Nephron progenitor cell (in vitro differentiated cells): ENCODE data around the gene HIPK1.
"Not testable (repeated sequence)": the region's sequence is repeated elsewhere in the genome, so short reads cannot be mapped to it uniquely, and the experiment has no call there.

Experiments used
- DNase-seq: peaks from one replicate; pipeline ENCODE4 v3.0.0; 2021
- H3K27ac Mint-ChIP-seq: 2 replicates; pipeline ENCODE4 v1.8.0; 2021; ENCODE audit warnings: mild to moderate bottlenecking, moderate library complexity, mixed read lengths
- H3K27me3 Mint-ChIP-seq: 2 replicates; pipeline ENCODE4 v1.8.0; 2021; ENCODE audit warnings: mild to moderate bottlenecking, low read depth, mixed read lengths; ENCODE audit not compliant: poor library complexity
- H3K36me3 Mint-ChIP-seq: 2 replicates; pipeline ENCODE4 v1.8.0; 2021; ENCODE audit warnings: low read depth, mixed read lengths
- H3K4me1 Mint-ChIP-seq: 2 replicates; pipeline ENCODE4 v1.8.0; 2021; ENCODE audit warnings: mixed read lengths
- H3K4me3 Mint-ChIP-seq: 2 replicates; pipeline ENCODE4 v1.8.0; 2021; ENCODE audit warnings: mild to moderate bottlenecking, moderate library complexity, mixed read lengths
- H3K9me3 Mint-ChIP-seq: 2 replicates; pipeline ENCODE4 v1.8.0; 2021; ENCODE audit warnings: mild to moderate bottlenecking, moderate library complexity, mixed read lengths
- CTCF ChIP-seq: fragments of 200-600 bp; sonication (generic); IDR thresholded peaks from 2 replicates; pipeline ENCODE4 v1.5.0; 2021; ENCODE audit warnings: antibody characterized with exemption

HIPK1 gene

DNA sequence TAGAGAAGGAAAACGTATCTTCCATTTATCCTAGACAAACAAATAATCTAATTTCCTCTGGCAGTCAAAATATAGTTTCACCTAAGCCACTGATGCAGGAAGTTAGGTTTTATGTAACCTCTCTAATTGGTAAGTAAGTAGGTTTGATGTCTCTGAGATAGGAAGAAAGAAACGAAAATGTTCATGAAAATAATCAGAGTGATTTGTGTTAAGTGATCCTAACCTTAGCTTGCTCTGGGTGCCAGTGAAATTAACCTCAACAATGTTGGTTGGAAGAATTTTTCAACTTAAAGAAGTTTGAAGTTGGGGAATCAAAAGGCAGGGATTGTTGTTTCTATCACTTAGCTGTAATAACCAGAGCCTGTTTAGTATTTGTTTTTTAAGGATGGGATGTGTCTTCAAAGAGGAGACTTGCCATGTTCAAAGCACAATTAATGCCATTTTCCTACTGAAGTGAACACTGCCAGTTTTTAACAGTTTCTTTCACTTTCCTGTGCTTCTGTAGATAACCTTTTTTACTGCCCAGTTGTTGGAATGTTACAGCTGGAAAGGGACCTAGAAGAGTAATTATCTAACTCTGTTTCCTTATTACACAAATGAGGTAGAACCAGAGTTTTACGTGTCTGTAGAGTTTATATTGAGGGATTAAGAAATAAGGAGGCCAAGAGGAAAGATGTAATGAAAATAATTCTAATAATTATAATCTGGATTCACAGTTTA is 18.4 kb downstream of the HIPK1 start:
- Mint-ChIP-seq H3K27me3 (no peaks in the 10 kb centered on the region), H3K9me3 (peaks cover 17% of the 10 kb centered on the region), H3K36me3 (peaks cover 34% of the 10 kb centered on the region), H3K4me3 (no peak overlapping the region), H3K4me1 (peaks cover 30% of the 10 kb centered on the region), H3K27ac (peak overlapping the region; percentile 70)
- DNase-seq: no peak
- no peak for TF ChIP-seq CTCF

DNA sequence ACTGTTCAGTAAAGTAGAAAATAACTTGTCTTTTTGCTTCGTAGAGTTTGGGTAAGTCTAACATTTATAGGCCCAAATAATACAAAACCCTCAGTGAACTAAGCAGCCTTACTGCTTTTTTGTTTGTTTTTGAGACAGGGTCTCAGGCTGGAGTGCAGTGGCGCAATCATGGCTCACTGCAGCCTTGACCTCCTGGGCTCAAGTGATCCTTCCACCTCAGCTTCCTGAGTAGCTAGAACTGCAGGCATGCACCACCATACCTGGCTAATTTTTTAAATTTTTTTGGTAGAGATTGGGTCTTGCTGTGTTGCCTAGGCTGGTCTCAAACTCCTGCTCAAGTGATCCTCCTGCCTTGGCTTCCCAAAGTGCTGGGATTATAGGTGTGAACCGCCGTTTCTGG is 19.0 kb downstream of the HIPK1 start:
- peaks cover 30% of the 10 kb centered on the region for H3K4me1 Mint-ChIP-seq
- DNase-seq, H3K4me3 Mint-ChIP-seq, H3K27me3 Mint-ChIP-seq: not testable (repeated sequence)
- H3K27ac Mint-ChIP-seq: peak overlapping the region; percentile 84
- peaks cover 16% of the 10 kb centered on the region for H3K9me3 Mint-ChIP-seq
- peaks cover 32% of the 10 kb centered on the region for H3K36me3 Mint-ChIP-seq

DNA sequence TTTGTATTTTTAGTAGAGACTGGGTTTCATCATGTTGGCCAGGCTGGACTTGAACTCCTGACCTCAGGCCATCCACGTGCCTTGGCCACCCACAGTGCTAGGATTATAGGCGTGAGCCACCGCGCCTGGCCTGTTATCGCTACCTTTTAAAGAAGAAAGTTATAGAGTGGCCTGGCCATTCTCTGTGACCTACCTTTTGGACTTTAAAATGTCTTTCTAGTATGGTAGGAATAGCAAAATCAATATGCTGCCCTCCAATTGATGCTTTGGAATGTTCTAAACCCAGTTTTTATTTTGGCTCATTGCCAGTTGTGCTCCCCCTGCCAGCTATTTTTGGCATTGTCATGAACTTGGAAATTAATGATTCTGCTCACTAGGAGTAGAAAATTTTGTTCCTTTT is 19.9 kb downstream of the HIPK1 start:
- Mint-ChIP-seq H3K36me3 (peaks cover 32% of the 10 kb centered on the region), H3K4me1 (peaks cover 30% of the 10 kb centered on the region), H3K27me3 (no peaks in the 10 kb centered on the region), H3K9me3 (peaks cover 13% of the 10 kb centered on the region), H3K4me3 (no peak overlapping the region), H3K27ac (no peak overlapping the region)
- peak; percentile 12 for TF ChIP-seq CTCF
- DNase-seq: no peak

DNA sequence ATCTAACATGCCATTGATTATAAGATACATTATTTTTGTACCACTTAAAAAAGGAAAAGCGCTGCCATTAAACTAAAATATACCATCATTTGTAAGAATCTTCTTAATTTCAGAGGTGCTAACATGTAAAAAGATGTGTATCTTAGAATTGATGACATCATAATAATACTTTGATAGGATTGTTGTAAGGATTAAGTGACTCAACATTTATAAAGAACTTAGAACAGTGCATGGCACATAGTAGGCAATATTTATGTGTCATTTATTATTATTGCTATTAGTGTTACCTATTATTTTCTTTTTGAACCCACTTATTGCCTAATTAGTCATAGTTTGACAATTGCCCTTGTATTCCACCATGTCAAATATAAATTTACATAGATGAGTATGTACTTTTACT is 21.8 kb downstream of the HIPK1 start:
- no peak for TF ChIP-seq CTCF
- H3K4me3 Mint-ChIP-seq: no peak overlapping the region

GRCh38 chr1:113951719-113952118 is 22.6 kb downstream of the HIPK1 start:
- H3K4me3 Mint-ChIP-seq: no peak overlapping the region
- peaks cover 28% of the 10 kb centered on the region for H3K36me3 Mint-ChIP-seq
- H3K27me3 Mint-ChIP-seq: no peaks in the 10 kb centered on the region
- H3K9me3 Mint-ChIP-seq: no peaks in the 10 kb centered on the region
- DNase-seq: no peak
- H3K4me1 Mint-ChIP-seq: peaks cover 20% of the 10 kb centered on the region
- no peak overlapping the region for H3K27ac Mint-ChIP-seq
- no peak for TF ChIP-seq CTCF

More for the DNA sequence above, 21.8 kb downstream of the HIPK1 start:
- Mint-ChIP-seq H3K4me1 (peaks cover 28% of the 10 kb centered on the region), H3K27me3 (no peaks in the 10 kb centered on the region), H3K36me3 (peaks cover 28% of the 10 kb centered on the region), H3K27ac (no peak overlapping the region), H3K9me3 (no peaks in the 10 kb centered on the region)
- no peak for DNase-seq

- Mint-ChIP-seq H3K27ac (no peak overlapping the region), H3K36me3 (peaks cover 65% of the 10 kb centered on the region), H3K27me3 (no peaks in the 10 kb centered on the region), H3K9me3 (no peaks in the 10 kb centered on the region), H3K4me1 (no peaks in the 10 kb centered on the region), H3K4me3 (no peak overlapping the region)
- TF ChIP-seq CTCF: no peak
- DNase-seq: no peak
Observed at GRCh38 chr1:113957984-113958383, 28.9 kb downstream of the HIPK1 start.
